Breast epithelium (tissue), 4 donors: ENCODE results near the gene NEMP2. TPM values are rescaled to one million over a fixed set of nuclear protein-coding genes. Genes with fewer than 3 reads are reported as not detected.

Experiments
- DNase-seq, 2 donors: peaks; one replicate each; pipeline ENCODE4 v3.0.0-alpha.2; 2019; ENCODE audit warnings: low spot score in 2 of 2
- H3K27ac ChIP-seq, 2 donors: fragments of 200-600 bp; sonication (generic) in 1 of 2; one replicate each; pipeline ENCODE4 v1.5.1; 2016 to 2019; ENCODE audit warnings: mild to moderate bottlenecking in 1 of 2
- H3K27me3 ChIP-seq, 2 donors: fragments of 200-600 bp; sonication (generic) in 1 of 2; one replicate each; pipeline versions ENCODE4 v1.5.1 to v1.6.0; 2017 to 2019; ENCODE audit warnings: control low read depth in 1 of 2, mild to moderate bottlenecking in 1 of 2
- H3K36me3 ChIP-seq: fragments of 200-600 bp; one replicate; pipeline ENCODE4 v1.5.1; 2019
- H3K4me1 ChIP-seq, 2 donors: fragments of 200-600 bp; sonication (generic); one replicate each; pipeline ENCODE4 v1.5.1; 2016 to 2019; ENCODE audit warnings: control low read depth in 1 of 2
- H3K4me3 ChIP-seq, 3 donors: fragments of 200-600 bp; sonication (generic); 1 replicate in 2 of 3; 2 replicates in 1 of 3; pipeline ENCODE4 v1.5.1; 2016 to 2019; ENCODE audit warnings: mild to moderate bottlenecking in 3 of 3, moderate library complexity in 2 of 3
- H3K9me3 ChIP-seq, 2 donors: fragments of 200-600 bp; sonication (generic) in 1 of 2; one replicate each; pipeline ENCODE4 v1.5.1; 2016 to 2019; ENCODE audit warnings: control low read depth in 1 of 2
- CTCF ChIP-seq, 3 donors: fragments of 450-650 bp; IDR thresholded peaks; one replicate each; pipeline ENCODE4 v1.5.1; 2016 to 2017; ENCODE audit warnings: antibody characterized with exemption in 3 of 3, mild to moderate bottlenecking in 3 of 3, moderate library complexity in 3 of 3
- POLR2A ChIP-seq: fragments of 450-650 bp; IDR thresholded peaks from one replicate; pipeline ENCODE4 v1.6.1; 2016; ENCODE audit warnings: antibody characterized with exemption, mild to moderate bottlenecking, moderate library complexity
- POLR2AphosphoS5 ChIP-seq, 3 donors: sonication (generic); formaldehyde crosslinking; IDR thresholded peaks; one replicate each; pipeline ENCODE4 v1.6.1; 2017; ENCODE audit warnings: antibody characterized with exemption in 3 of 3
- intact Hi-C: fragments of 100-400 bp; cut with DNase I; formaldehyde crosslinking; loops from one replicate; pipeline ENCODE4 v1.15.1; 2023; ENCODE audit warnings: low total_unique reads
- total RNA-seq, 3 donors: library from RNA; depleted of rRNA; stranded (reverse); fragments of >200 nt; gene quantifications; one replicate each; pipeline ENCODE4 v1.1.0, GENCODE V29; 2016

Gene NEMP2
- total RNA-seq, 3 donors from 2014 or later: 4.5 to 6.6 (median 5.2) TPM

- H3K4me3 ChIP-seq: no peak overlapping the region
- H3K27me3 ChIP-seq: no peaks in the 10 kb centered on the region
- TF ChIP-seq CTCF (IDR thresholded peaks at IDR 0.05): no peak
- TF ChIP-seq POLR2A: no peak
- no peak for TF ChIP-seq POLR2AphosphoS5 (IDR thresholded peaks at IDR 0.05)
- H3K27ac ChIP-seq: peak overlapping the region; percentile 62 to 63
- intact Hi-C loops: no loop called here
- peak; percentile 56 to 64 for DNase-seq
- no peaks in the 10 kb centered on the region for H3K36me3 ChIP-seq
- no peaks in the 10 kb centered on the region for H3K9me3 ChIP-seq
- H3K4me1 ChIP-seq: peaks cover 0 to 8% of the 10 kb centered on the region in 2 donors
Observed at GRCh38 chr2:190507135-190507534, 27.4 kb downstream of the NEMP2 start.

- Histone ChIP-seq H3K27ac (peak overlapping the region; percentile 62 to 63), H3K4me1 (peaks cover 0 to 6% of the 10 kb centered on the region in 2 donors), H3K36me3 (no peaks in the 10 kb centered on the region), H3K27me3 (no peaks in the 10 kb centered on the region), H3K4me3 (no peak overlapping the region), H3K9me3 (no peaks in the 10 kb centered on the region)
- no peak for TF ChIP-seq POLR2A
- TF ChIP-seq POLR2AphosphoS5 (IDR thresholded peaks at IDR 0.05): no peak
- TF ChIP-seq CTCF (IDR thresholded peaks at IDR 0.05): no peak
- no peak for DNase-seq
- intact Hi-C loops: no loop called here
Observed at GRCh38 chr2:190506666-190507065, 27.9 kb downstream of the NEMP2 start.

- Histone ChIP-seq H3K27ac (peak overlapping the region in 1 of 2 donors; percentile 22), H3K27me3 (no peaks in the 10 kb centered on the region), H3K4me1 (peaks cover 0 to 6% of the 10 kb centered on the region in 2 donors), H3K4me3 (no peak overlapping the region), H3K36me3 (no peaks in the 10 kb centered on the region), H3K9me3 (no peaks in the 10 kb centered on the region)
- intact Hi-C loops: loop anchor here (2.0 kb wide), 1 partner anchor 27 kb away; no protein-coding TSS in a partner anchor
- DNase-seq: no peak
- no peak for TF ChIP-seq CTCF (IDR thresholded peaks at IDR 0.05)
- TF ChIP-seq POLR2A: no peak
- no peak for TF ChIP-seq POLR2AphosphoS5 (IDR thresholded peaks at IDR 0.05)
Observed at GRCh38 chr2:190505696-190506095, 28.8 kb downstream of the NEMP2 start.

- DNase-seq: no peak
- peaks cover 0 to 6% of the 10 kb centered on the region in 2 donors for H3K4me1 ChIP-seq
- no peaks in the 10 kb centered on the region for H3K36me3 ChIP-seq
- no peak overlapping the region for H3K4me3 ChIP-seq
- H3K27me3 ChIP-seq: no peaks in the 10 kb centered on the region
- no peaks in the 10 kb centered on the region for H3K9me3 ChIP-seq
- no peak for TF ChIP-seq CTCF (IDR thresholded peaks at IDR 0.05)
- TF ChIP-seq POLR2A: no peak
- TF ChIP-seq POLR2AphosphoS5 (IDR thresholded peaks at IDR 0.05): no peak
- peak overlapping the region in 1 of 2 donors; percentile 9 for H3K27ac ChIP-seq
- intact Hi-C loops: loop anchor here (2.0 kb wide), 1 partner anchor 26 kb away; no protein-coding TSS in a partner anchor
Observed at GRCh38 chr2:190504912-190505311, 29.6 kb downstream of the NEMP2 start.

- peaks cover 0 to 6% of the 10 kb centered on the region in 2 donors for H3K4me1 ChIP-seq
- no peaks in the 10 kb centered on the region for H3K36me3 ChIP-seq
- TF ChIP-seq CTCF (IDR thresholded peaks at IDR 0.05) (no peak), POLR2AphosphoS5 (IDR thresholded peaks at IDR 0.05) (no peak), POLR2A (no peak)
- DNase-seq: no peak
- no peak overlapping the region for H3K4me3 ChIP-seq
- no peaks in the 10 kb centered on the region for H3K9me3 ChIP-seq
- intact Hi-C loops: no loop called here
- H3K27ac ChIP-seq: peak overlapping the region; percentile 22 to 43
- no peaks in the 10 kb centered on the region for H3K27me3 ChIP-seq
Observed at GRCh38 chr2:190503088-190503487, 31.4 kb downstream of the NEMP2 start.
